Neural progenitor cell (in vitro differentiated cells): ENCODE measurements around the gene ZFHX3.

Experiments
- EZH2 ChIP-seq: fragments of 200-600 bp; sonication (generic); IDR thresholded peaks from 2 replicates; pipeline ENCODE4 v1.6.1; 2017; ENCODE audit warnings: antibody characterized with exemption, mild to moderate bottlenecking, moderate library complexity
- TF ChIP-seq, protein P1 (sequence below): fragments of 200-600 bp; sonication (generic); IDR thresholded peaks from 2 replicates; pipeline ENCODE4 v1.5.1; 2017; ENCODE audit warnings: antibody characterized with exemption, mild to moderate bottlenecking

DNA sequence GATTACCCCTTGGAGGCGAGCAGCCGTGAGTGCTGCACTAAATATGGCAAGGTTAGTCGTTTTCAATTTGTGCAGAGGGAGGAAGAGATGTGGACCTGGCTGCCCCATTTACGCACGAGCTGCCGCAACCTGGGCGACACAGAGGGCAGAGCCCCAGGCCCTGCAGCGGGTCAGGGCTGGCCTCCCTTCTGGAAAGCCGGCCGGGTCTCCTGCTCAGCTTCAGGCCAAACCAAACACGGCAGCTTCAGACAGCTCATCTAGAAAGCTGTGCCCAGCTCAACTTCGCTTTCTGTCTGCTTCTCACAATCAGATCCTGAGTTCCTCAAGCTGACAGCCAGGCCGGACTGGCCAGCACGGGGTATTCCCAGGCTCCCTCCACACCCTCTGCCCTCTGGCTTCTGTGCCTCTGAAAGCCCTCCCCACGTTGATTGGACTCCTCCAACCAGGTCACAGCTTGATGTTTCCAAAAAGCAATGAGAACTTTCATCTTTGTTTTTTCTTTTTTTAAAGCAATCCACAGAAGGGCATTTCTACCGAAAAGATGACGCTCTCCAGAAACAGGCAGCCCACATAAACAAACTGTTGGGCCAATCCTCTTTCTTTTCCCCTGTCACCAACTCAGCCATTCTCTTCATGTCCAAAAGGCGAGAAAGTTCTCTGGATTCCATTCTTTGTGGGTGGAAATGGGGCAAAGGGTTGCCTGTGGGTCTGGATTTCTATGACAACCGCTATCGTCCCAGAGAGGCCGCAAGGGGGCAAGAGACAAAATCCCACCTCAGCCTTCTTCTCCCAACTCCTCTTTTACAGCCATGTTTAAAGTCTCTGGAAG lies 189.0 kb downstream of the ZFHX3 start:
- TF ChIP-seq, protein P1, sequence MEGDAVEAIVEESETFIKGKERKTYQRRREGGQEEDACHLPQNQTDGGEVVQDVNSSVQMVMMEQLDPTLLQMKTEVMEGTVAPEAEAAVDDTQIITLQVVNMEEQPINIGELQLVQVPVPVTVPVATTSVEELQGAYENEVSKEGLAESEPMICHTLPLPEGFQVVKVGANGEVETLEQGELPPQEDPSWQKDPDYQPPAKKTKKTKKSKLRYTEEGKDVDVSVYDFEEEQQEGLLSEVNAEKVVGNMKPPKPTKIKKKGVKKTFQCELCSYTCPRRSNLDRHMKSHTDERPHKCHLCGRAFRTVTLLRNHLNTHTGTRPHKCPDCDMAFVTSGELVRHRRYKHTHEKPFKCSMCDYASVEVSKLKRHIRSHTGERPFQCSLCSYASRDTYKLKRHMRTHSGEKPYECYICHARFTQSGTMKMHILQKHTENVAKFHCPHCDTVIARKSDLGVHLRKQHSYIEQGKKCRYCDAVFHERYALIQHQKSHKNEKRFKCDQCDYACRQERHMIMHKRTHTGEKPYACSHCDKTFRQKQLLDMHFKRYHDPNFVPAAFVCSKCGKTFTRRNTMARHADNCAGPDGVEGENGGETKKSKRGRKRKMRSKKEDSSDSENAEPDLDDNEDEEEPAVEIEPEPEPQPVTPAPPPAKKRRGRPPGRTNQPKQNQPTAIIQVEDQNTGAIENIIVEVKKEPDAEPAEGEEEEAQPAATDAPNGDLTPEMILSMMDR: no peak
- no peak for TF ChIP-seq EZH2
